Mucosa of rectum (tissue), 2 donors: ENCODE results near the gene ATP6V1G2.

Source experiments
- H3K27ac ChIP-seq, 2 donors: one replicate each; pipeline ENCODE4 v1.7.0; 2013; ENCODE audit warnings: inconsistent platforms in 2 of 2, low read depth in 2 of 2, low read length in 2 of 2
- H3K27me3 ChIP-seq, 2 donors: one replicate each; pipeline ENCODE4 v1.7.0; 2013; ENCODE audit warnings: low read length in 2 of 2; ENCODE audit not compliant: control insufficient read depth in 2 of 2, insufficient read depth in 2 of 2
- H3K36me3 ChIP-seq, 2 donors: one replicate each; pipeline ENCODE4 v1.7.0; 2013; ENCODE audit warnings: low read length in 2 of 2; ENCODE audit not compliant: control insufficient read depth in 2 of 2, insufficient read depth in 2 of 2
- H3K4me1 ChIP-seq, 2 donors: one replicate each; pipeline ENCODE4 v1.7.0; 2013; ENCODE audit warnings: low read length in 2 of 2, mild to moderate bottlenecking in 1 of 2; ENCODE audit not compliant: control insufficient read depth in 2 of 2, insufficient read depth in 2 of 2
- H3K4me3 ChIP-seq, 2 donors: one replicate each; pipeline ENCODE4 v1.7.0; 2013; ENCODE audit warnings: low read length in 2 of 2
- H3K9ac ChIP-seq, 2 donors: one replicate each; pipeline ENCODE4 v1.7.0; 2013; ENCODE audit warnings: low read length in 2 of 2, low read depth in 1 of 2, mild to moderate bottlenecking in 1 of 2
- H3K9me3 ChIP-seq, 2 donors: one replicate each; pipeline ENCODE4 v1.7.0; 2013; ENCODE audit warnings: low read length in 2 of 2; ENCODE audit not compliant: control insufficient read depth in 2 of 2
- donor health status: healthy.
- donor health status: Normal muscosa, but diverticular disease.

Gene ATP6V1G2

DNA sequence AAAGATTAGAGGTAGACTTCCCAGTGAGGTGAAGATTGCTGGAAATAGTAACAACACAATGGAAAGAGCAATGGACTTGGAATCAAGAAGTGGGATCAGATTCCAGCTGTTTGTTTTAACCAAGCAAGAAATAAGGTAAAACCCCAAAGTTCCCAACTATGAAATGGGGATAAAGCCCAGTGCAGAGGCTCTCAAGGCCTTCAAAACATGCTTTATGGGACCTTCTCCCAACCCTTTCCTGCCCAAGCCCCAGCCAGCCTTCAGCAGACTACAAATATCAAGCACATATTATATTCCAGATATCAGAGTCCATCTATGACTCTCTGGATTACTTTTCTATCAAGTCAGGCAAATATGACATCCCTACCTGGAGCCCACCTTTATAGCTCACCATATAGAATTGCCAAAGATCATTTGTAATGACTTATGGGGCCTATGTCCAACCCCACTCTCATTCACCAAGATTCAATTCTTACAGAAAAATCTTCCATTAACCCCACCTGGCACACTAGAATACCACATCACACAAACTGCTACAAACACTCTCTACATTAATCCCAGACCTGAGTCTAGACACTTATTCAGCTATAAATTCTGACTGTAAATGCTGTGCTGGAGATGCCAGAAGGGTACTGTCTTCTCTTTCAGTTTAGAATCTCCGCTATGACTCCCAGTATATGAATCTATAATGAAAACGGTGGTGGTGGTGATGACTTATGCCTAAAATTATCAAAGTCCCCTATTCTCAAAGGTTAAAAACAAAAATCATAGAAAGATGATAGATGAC is 10.7 kb downstream of the ATP6V1G2 start:
- H3K4me1 ChIP-seq = peaks cover 15 to 21% of the 10 kb centered on the region in 2 donors
- no peaks in the 10 kb centered on the region for H3K9me3 ChIP-seq
- no peak overlapping the region for H3K27ac ChIP-seq
- H3K4me3 ChIP-seq = no peak overlapping the region
- H3K36me3 ChIP-seq = peaks cover 79 to 86% of the 10 kb centered on the region in 2 donors
- no peaks in the 10 kb centered on the region for H3K27me3 ChIP-seq
- no peak overlapping the region for H3K9ac ChIP-seq

DNA sequence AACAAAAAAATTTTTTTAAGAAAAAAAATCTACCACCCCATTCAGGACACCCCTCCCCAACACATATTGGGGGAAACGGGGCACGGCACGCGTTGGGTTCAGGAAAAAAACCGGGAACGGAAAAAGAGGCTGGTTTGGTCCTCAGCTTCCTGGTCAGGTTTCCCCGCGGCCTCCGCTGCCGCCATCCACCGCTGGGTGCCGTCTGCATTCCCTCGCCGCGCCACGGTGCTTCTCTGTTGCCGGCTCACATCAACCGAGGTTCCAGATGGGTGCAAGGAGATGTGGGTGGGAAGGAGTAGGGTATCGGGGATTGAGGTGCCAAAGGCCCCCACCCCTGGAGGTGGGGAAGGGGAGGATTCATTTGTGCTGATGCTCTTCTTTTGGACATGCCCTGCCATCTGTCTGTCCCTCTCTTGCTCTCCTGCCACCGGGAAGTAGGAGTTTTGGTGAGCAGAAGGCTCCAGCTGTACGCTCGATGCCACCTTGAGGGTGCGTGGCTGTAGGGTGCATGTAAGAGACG is 11.8 kb downstream of the ATP6V1G2 start:
- no peak overlapping the region for H3K4me3 ChIP-seq
- no peak overlapping the region for H3K9ac ChIP-seq
- H3K9me3 ChIP-seq = no peaks in the 10 kb centered on the region
- H3K27me3 ChIP-seq = no peaks in the 10 kb centered on the region
- peaks cover 81 to 86% of the 10 kb centered on the region in 2 donors for H3K36me3 ChIP-seq
- H3K27ac ChIP-seq = no peak overlapping the region
- peaks cover 5 to 9% of the 10 kb centered on the region in 2 donors for H3K4me1 ChIP-seq

DNA sequence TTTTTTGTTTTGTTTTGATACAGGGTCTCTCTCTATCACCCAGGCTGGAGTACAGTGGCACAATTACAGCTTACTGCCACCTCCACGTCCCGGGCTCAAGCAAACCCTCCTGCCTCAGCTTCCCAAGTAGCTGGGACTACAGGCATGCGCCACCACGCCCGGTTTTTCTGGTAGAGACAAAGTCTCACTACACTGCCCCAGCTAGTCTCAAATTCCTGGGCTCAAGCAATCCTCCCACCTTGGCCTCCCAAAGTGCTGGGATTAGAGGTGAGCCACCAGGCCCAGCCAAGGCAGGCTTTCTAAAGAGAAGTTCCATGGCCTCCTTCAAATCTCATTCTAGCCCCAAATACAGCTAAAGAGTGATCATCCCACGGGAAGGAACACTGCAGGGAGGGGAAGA is 12.4 kb downstream of the ATP6V1G2 start:
- H3K27ac ChIP-seq = no peak overlapping the region
- no peak overlapping the region for H3K4me3 ChIP-seq
- no peak overlapping the region for H3K9ac ChIP-seq
- peaks cover 76 to 82% of the 10 kb centered on the region in 2 donors for H3K36me3 ChIP-seq
- peaks cover under 1 to 3% of the 10 kb centered on the region in 2 donors for H3K4me1 ChIP-seq
- H3K27me3 ChIP-seq = no peaks in the 10 kb centered on the region
- no peaks in the 10 kb centered on the region for H3K9me3 ChIP-seq

DNA sequence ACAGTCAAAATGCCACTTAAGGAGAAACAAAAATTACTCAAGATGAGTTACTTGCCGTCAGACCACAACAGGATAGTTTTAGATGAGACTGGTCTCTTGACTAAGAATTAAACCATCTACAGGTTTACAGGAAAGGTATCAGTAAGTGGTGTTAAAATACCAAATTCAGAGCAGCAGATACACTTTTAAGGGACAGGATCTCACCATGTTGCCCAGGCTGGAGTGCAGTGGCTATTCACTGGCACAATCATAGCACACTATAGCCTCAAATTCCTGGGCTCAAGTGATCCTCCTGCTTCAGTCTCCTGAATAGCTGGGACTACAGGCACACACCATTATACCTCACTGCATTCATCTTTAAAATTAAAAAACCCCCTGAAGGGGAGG is 13.0 kb downstream of the ATP6V1G2 start:
- H3K9ac ChIP-seq = no peak overlapping the region
- no peaks in the 10 kb centered on the region for H3K27me3 ChIP-seq
- H3K4me1 ChIP-seq = no peaks in the 10 kb centered on the region
- peaks cover 71 to 76% of the 10 kb centered on the region in 2 donors for H3K36me3 ChIP-seq
- H3K9me3 ChIP-seq = no peaks in the 10 kb centered on the region
- H3K4me3 ChIP-seq = no peak overlapping the region
- H3K27ac ChIP-seq = no peak overlapping the region

DNA sequence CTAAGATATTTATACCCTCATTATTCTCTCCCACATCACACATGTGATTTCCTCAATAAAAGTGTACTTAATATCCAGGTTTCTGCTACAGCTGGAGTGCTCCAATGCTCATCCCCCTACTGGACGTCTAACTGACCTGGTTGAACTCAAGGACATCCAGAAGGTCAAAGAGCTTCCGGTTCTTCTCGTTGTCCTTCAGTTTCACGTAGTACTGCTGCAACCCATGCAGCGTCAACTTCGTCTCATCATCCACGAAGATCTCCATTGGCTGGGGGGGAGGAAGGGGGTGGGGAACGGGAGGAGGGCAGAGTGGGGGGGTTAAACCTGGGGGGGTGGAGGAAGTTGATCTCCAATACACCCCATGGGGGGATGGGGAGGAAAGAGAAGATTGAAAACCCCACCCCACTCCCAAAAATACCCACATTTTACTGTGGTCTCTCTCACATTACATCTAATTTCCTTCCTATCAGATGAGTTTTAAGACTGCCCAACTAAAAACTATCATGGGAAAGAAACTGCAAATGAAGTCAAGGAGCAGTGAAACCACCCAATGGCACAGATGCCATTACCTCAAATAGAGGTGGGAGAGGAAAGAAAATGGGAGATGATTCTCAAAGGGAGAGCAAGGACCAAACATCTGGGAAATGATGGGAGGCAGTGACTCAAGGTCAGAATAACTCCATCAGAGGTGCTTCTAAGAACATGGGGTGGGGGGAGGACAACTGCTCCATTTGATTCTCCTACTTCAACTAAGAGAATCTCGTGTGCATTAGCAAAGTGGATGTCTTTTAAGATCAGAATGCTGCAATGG is 13.6 kb downstream of the ATP6V1G2 start:
- Histone ChIP-seq H3K9me3 (no peaks in the 10 kb centered on the region), H3K27ac (no peak overlapping the region), H3K27me3 (no peaks in the 10 kb centered on the region), H3K9ac (no peak overlapping the region), H3K36me3 (peaks cover 66 to 71% of the 10 kb centered on the region in 2 donors), H3K4me3 (no peak overlapping the region), H3K4me1 (no peaks in the 10 kb centered on the region)

DNA sequence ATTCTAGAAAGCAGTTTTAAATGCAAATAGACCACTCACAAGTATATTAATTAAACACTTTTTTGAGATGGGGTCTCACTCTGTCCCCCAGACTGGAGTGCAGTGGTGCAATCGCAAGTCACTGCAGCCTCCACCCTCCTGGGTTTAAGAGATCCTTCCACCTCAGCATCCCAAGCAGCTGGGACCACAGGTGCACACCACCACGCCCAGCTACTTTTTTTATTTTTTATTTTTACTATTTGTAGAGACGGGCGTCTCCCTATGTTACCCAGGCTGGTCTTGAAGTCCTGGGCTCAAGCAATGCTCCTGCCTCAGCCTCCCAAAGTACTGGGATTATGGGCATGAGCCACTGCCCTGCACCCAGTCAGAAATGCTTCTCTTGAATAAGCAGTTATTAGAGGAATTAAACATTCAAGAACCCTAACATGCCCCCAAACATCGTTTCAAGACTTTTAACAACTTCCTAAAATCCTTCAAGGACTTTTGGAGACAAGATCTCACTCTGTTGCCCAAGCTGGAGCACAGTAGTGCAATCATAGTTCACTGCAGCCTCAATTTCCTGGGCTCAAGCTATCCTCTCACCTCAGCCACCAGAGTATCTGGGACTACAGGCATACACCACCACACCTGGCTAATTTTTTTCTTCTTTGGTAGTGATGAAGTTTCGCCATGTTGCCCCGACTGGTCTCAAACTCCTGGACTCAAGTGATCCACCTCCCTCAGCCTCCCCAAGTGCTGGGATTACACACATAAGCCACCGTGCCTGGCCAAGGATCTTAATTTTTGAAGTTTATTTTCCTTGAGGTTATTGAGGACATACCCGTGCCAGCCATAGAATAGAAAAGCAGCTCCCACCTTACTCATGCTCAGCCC is 14.4 kb downstream of the ATP6V1G2 start:
- H3K27ac ChIP-seq = no peak overlapping the region
- H3K4me3 ChIP-seq = no peak overlapping the region
- H3K36me3 ChIP-seq = peaks cover 66 to 68% of the 10 kb centered on the region in 2 donors

DNA sequence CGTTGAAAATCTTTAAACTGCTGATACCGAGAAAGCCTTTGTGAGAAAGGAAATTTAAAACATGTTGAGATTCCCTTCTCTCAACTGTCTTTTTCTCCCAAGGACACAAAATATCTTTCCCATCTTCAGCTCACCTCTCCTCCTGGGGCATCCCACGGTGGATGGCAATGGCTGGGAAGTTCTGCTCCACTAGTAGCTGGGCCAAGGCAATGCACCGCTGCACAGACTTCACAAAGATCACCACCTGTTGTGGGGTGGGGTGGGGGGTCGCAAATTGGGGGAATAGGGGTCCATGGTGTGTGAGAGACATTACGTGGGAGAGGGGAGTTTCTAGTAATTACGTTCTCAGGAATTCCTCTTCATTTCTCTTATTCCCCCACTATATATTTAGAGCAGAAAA is 15.2 kb downstream of the ATP6V1G2 start:
- no peak overlapping the region for H3K4me3 ChIP-seq
- H3K36me3 ChIP-seq = peaks cover 60 to 61% of the 10 kb centered on the region in 2 donors
- no peaks in the 10 kb centered on the region for H3K27me3 ChIP-seq
- H3K4me1 ChIP-seq = no peaks in the 10 kb centered on the region
- no peak overlapping the region for H3K9ac ChIP-seq
- H3K27ac ChIP-seq = no peak overlapping the region
- no peaks in the 10 kb centered on the region for H3K9me3 ChIP-seq

More for the DNA sequence above, 14.4 kb downstream of the ATP6V1G2 start:
- Histone ChIP-seq H3K9me3 (no peaks in the 10 kb centered on the region), H3K27me3 (no peaks in the 10 kb centered on the region), H3K9ac (no peak overlapping the region), H3K4me1 (no peaks in the 10 kb centered on the region)

DNA sequence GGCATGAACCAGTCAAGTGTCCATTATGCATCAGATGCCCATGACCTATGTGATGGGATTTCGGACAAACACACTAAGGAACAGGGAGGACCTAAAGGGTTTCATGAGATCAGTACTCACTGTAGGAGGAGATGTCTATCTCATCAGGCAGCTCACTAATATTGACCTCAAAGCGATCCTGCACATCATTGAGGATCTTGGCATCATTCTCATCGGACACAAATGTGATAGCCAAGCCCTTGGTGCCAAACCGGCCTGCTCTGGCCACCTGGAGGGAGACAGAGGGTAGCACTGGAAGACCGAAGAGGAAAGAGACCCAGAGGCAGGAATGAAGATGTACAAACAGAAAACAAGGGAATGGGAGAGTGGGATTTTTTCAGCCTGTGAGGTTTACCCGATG is 15.7 kb downstream of the ATP6V1G2 start:
- H3K36me3 ChIP-seq = peaks cover 55 to 56% of the 10 kb centered on the region in 2 donors
- no peaks in the 10 kb centered on the region for H3K4me1 ChIP-seq
- no peaks in the 10 kb centered on the region for H3K9me3 ChIP-seq
- no peak overlapping the region for H3K4me3 ChIP-seq
- H3K27me3 ChIP-seq = no peaks in the 10 kb centered on the region
- no peak overlapping the region for H3K27ac ChIP-seq
- H3K9ac ChIP-seq = no peak overlapping the region

DNA sequence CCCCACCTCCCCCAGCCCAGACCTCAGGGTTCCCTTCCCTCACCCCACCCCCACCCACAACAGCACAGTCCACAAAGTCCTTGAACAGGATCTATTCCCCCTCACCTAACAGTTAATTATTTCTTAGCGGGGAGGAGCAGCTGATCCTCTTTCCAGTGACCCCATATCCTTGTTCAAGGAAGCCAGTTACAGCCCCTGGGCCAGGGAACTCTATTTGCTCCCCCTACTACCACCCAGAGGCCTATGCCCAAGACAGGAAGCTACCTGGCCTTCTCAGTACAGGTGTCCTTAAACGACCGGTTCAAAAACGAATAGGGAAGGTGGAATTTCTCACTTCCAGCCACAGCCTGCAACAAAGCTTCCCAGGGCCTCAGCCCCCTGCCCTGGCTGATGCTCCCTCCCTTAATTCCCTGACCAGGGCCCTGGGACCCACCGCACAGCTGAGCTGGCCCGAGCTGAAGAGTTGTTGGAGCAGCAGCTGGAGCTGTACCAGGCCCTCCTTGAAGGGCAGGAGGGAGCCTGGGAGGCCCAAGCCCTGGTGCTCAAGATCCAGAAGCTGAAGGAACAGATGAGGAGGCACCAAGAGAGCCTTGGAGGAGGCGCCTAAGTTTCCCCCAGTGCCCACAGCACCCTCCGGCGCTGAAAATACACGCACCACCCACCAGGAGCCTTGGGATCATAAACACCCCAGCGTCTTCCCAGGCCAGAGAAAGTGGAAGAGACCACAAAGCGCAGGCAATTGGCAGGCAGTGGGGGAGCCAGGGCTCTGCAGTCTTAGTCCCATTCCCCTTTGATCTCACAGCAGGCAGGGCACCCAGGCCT is 16.9 kb downstream of the ATP6V1G2 start:
- Histone ChIP-seq H3K27ac (no peak overlapping the region), H3K4me3 (no peak overlapping the region), H3K9ac (no peak overlapping the region), H3K9me3 (no peaks in the 10 kb centered on the region), H3K36me3 (peaks cover 43 to 44% of the 10 kb centered on the region in 2 donors), H3K4me1 (no peaks in the 10 kb centered on the region), H3K27me3 (no peaks in the 10 kb centered on the region)
